ENCODE data around the gene SYF2. TPM values are rescaled to one million over a fixed set of nuclear protein-coding genes. Genes with fewer than 3 reads are reported as not detected.

SYF2 gene
- total RNA-seq, 3 donors from 2014 or later = 44.0 to 57.9 (median 48.2) TPM

GRCh38 chr1:25247024-25247828, 14.9 kb upstream of the SYF2 start, which contains the start of gene RSRP1:
TSS of gene RSRP1 (minus strand) at chr1:25247454. CDS start at chr1:25246963, 491 bp downstream.
- H3K9me3 ChIP-seq = no peaks in the 10 kb centered on the region
- intact Hi-C loops (cut with DNase I, micrococcal nuclease) = no loop called here
- DNase-seq = peak; percentile 99 to 100 (median 100)
- peaks cover 12% of the 10 kb centered on the region for H3K36me3 ChIP-seq (ENCODE audit: low read depth)
- TF ChIP-seq CTCF (IDR thresholded peaks at IDR 0.05) = peak; percentile 25
- ATAC-seq = peak; percentile 94
- peaks cover 13% of the 10 kb centered on the region for H3K4me1 ChIP-seq (ENCODE audit: low read depth)
- H3K4me3 ChIP-seq = peak within 1 kb of the TSS; percentile 99

- peaks cover 12% of the 10 kb centered on the region for H3K36me3 ChIP-seq (ENCODE audit: low read depth)
- peak in 1 of 3 donors; percentile 81 for DNase-seq
- no peak for TF ChIP-seq CTCF (IDR thresholded peaks at IDR 0.05)
- peaks cover 13% of the 10 kb centered on the region for H3K4me1 ChIP-seq (ENCODE audit: low read depth)
- ATAC-seq = peak; percentile 7
- H3K4me3 ChIP-seq = peak overlapping the region; percentile 99
- no peaks in the 10 kb centered on the region for H3K9me3 ChIP-seq
- intact Hi-C loops (cut with DNase I, micrococcal nuclease) = no loop called here
Observed at GRCh38 chr1:25246600-25247023, 14.3 kb upstream of the SYF2 start.

GRCh38 chr1:25245809-25246599, 13.7 kb upstream of the SYF2 start:
- peak in 2 of 3 donors; percentile 55 to 61 for DNase-seq
- TF ChIP-seq CTCF (IDR thresholded peaks at IDR 0.05) = no peak
- peaks cover 16% of the 10 kb centered on the region for H3K4me1 ChIP-seq (ENCODE audit: low read depth)
- H3K36me3 ChIP-seq (ENCODE audit: low read depth) = peaks cover 12% of the 10 kb centered on the region
- H3K9me3 ChIP-seq = no peaks in the 10 kb centered on the region
- peak; percentile 39 for ATAC-seq
- intact Hi-C loops (cut with DNase I, micrococcal nuclease) = no loop called here
- peak overlapping the region; percentile 99 for H3K4me3 ChIP-seq

GRCh38 chr1:25245393-25245792, 13.1 kb upstream of the SYF2 start:
- ATAC-seq = no peak
- DNase-seq = no peak
- Histone ChIP-seq H3K4me3 (no peak overlapping the region), H3K4me1 (ENCODE audit: low read depth) (peaks cover 22% of the 10 kb centered on the region), H3K9me3 (no peaks in the 10 kb centered on the region), H3K36me3 (ENCODE audit: low read depth) (peaks cover 12% of the 10 kb centered on the region)
- no peak for TF ChIP-seq CTCF (IDR thresholded peaks at IDR 0.05)
- intact Hi-C loops (cut with DNase I, micrococcal nuclease) = no loop called here

- no peak for TF ChIP-seq CTCF (IDR thresholded peaks at IDR 0.05)
- intact Hi-C loops (cut with DNase I, micrococcal nuclease) = no loop called here
- Histone ChIP-seq H3K4me3 (no peak overlapping the region), H3K36me3 (ENCODE audit: low read depth) (peaks cover 12% of the 10 kb centered on the region), H3K9me3 (no peaks in the 10 kb centered on the region), H3K4me1 (ENCODE audit: low read depth) (peaks cover 28% of the 10 kb centered on the region)
- DNase-seq (no peak), ATAC-seq (no peak)
Observed at GRCh38 chr1:25243907-25244306, 11.6 kb upstream of the SYF2 start.
